Measurements from ENCODE around the gene YES1. TPM values are rescaled to one million over a fixed set of nuclear protein-coding genes. Genes with fewer than 3 reads are reported as not detected.

YES1 gene
- total and polyA plus RNA-seq, 2 of the 8 experiments (the other 6 are each of a cell fraction or from before 2014, with no cell fraction given): 14.8 to 94.3 TPM

- H3K14ac ChIP-seq (ENCODE audit: insufficient read length): no peak overlapping the region
- H3K79me2 ChIP-seq (ENCODE audit: control insufficient read depth in 1 of 2, insufficient read depth in 2 of 2, low read length in 2 of 2): no peaks in the 10 kb centered on the region
- peaks cover 12 to 78% (median 51%) of the 10 kb centered on the region in 4 experiments for H3K36me3 ChIP-seq (ENCODE audit: control insufficient read depth in 2 of 4, insufficient read depth in 4 of 4, low read length in 3 of 4)
- no peak overlapping the region for H3K56ac ChIP-seq (replicated peaks; ENCODE audit: insufficient read length, low read depth, low read length)
- no peak overlapping the region for H2AFZ ChIP-seq (ENCODE audit: low read length)
- FAIRE-seq (no peak), DNase-seq (ENCODE audit: low read depth in 1 of 2, low spot score in 2 of 2) (no peak)
- no peak overlapping the region for H4K8ac ChIP-seq (ENCODE audit: extremely low read depth, insufficient read depth, low read length)
- no peak overlapping the region for H2BK5ac ChIP-seq (ENCODE audit: low read depth, low read length)
- H2BK20ac ChIP-seq (ENCODE audit: low read length): no peak overlapping the region
- no peaks in the 10 kb centered on the region for H3K9me3 ChIP-seq (ENCODE audit: insufficient read depth in 2 of 2, low read depth in 1 of 2, low read length in 1 of 2)
- H4K5ac ChIP-seq (ENCODE audit: insufficient read length, low read depth, low read length): no peak overlapping the region
- no peak overlapping the region for H3K18ac ChIP-seq (ENCODE audit: extremely low read depth, low read length)
- no peak overlapping the region for H4K91ac ChIP-seq (replicated peaks; ENCODE audit: insufficient read length, low read length)
- H3K27ac ChIP-seq (ENCODE audit: low read depth, low read length): no peak overlapping the region
- H3K4ac ChIP-seq (replicated peaks; ENCODE audit: insufficient read length, low read depth, low read length): no peak overlapping the region
- H2BK120ac ChIP-seq (replicated peaks; ENCODE audit: low read depth, low read length): no peak overlapping the region
- H2AK5ac ChIP-seq (ENCODE audit: low read depth, low read length): no peak overlapping the region
- H3K4me1 ChIP-seq (replicated peaks in 1 of 4; ENCODE audit: control insufficient read depth in 3 of 4, insufficient read depth in 4 of 4, low read length in 3 of 4): no peaks in the 10 kb centered on the region
- 94% methylated on average over 5 of the region's 5 CpGs; no CpG with 5 or more reads in 1 of the 2 experiments for WGBS, 2 experiments (ENCODE audit: extremely low coverage in 1 of 2, insufficient coverage in 1 of 2, insufficient read length in 1 of 2, insufficient replicate concordance in 2 of 2, low coverage in 1 of 2, low lambda C conversion rate in 2 of 2, missing lambda C conversion rate in 1 of 2)
- H3K4me2 ChIP-seq (ENCODE audit: insufficient read depth in 1 of 2, low read depth in 2 of 2, low read length in 2 of 2): no peak overlapping the region
- ChIA-PET POLR2A (ENCODE audit: partially characterized antibody) (interaction anchor here (1.3 to 2.4 kb wide), 3 partner anchors 13 to 32 kb away, joined by 4 to 6 read pairs (median 5); partner anchors contain the start of gene TYMS), CTCF (ENCODE audit: partially characterized antibody) (interaction anchor here (0.6 to 2.0 kb wide), 5 partner anchors 15 to 158 kb away, joined by 3 to 10 read pairs (median 3); no protein-coding TSS in a partner anchor)
- no peak overlapping the region for H3K9ac ChIP-seq (replicated peaks in 1 of 4; ENCODE audit: extremely low read depth in 1 of 4, low read depth in 3 of 4, low read length in 3 of 4)
- TF ChIP-seq CHD2 (IDR thresholded peaks at IDR 0.05; ENCODE audit: low read length): no peak
- TF ChIP-seq, protein P1, sequence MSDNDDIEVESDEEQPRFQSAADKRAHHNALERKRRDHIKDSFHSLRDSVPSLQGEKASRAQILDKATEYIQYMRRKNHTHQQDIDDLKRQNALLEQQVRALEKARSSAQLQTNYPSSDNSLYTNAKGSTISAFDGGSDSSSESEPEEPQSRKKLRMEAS (IDR thresholded peaks at IDR 0.05): no peak
- TF ChIP-seq E2F6 (IDR thresholded peaks at IDR 0.05): no peak
- TF ChIP-seq GTF2F1 (IDR thresholded peaks at IDR 0.05; ENCODE audit: borderline replicate concordance, low read depth, low read length): no peak
- TF ChIP-seq TAF7 (optimal IDR thresholded peaks at IDR 0.05; ENCODE audit: borderline replicate concordance, low read depth, low read length): no peak
- no peak for TF ChIP-seq SP4 (IDR thresholded peaks at IDR 0.05; ENCODE audit: low read length)
- TF ChIP-seq BACH1 (IDR thresholded peaks at IDR 0.05; ENCODE audit: low read length): no peak
- TF ChIP-seq ATF2 (IDR thresholded peaks at IDR 0.05; ENCODE audit: low read length): no peak
- no peak for TF ChIP-seq BCL11A (IDR thresholded peaks at IDR 0.05; ENCODE audit: low read depth in 2 of 2, low read length in 2 of 2)
- TF ChIP-seq NRF1 (IDR thresholded peaks at IDR 0.05; ENCODE audit: low read depth, low read length): no peak
- TF ChIP-seq KDM5A (IDR thresholded peaks at IDR 0.05; ENCODE audit: low read length): no peak
- no peaks in the 10 kb centered on the region for H3K27me3 ChIP-seq (replicated peaks in 1 of 4; ENCODE audit: control insufficient read depth in 3 of 4, extremely low read depth in 1 of 4, insufficient read depth in 3 of 4, low read length in 3 of 4)
- no peak overlapping the region for H2BK15ac ChIP-seq (ENCODE audit: low read length)
- no peak overlapping the region for H2BK12ac ChIP-seq (ENCODE audit: low read depth, low read length)
- no peaks in the 10 kb centered on the region for H3K23me2 ChIP-seq (ENCODE audit: low read depth, low read length)
- no peaks in the 10 kb centered on the region for H3K79me1 ChIP-seq (ENCODE audit: low read depth, low read length)
- no peak overlapping the region for H3K23ac ChIP-seq (ENCODE audit: insufficient read length)
- peaks cover 4 to 5% of the 10 kb centered on the region in 2 experiments for H4K20me1 ChIP-seq (replicated peaks in 1 of 2; ENCODE audit: control insufficient read depth in 1 of 2, insufficient read depth in 2 of 2, low read length in 2 of 2)
- H3K4me3 ChIP-seq (ENCODE audit: extremely low read depth in 1 of 4, insufficient read depth in 2 of 4, low read depth in 3 of 4, low read length in 4 of 4): no peak overlapping the region
Measured at GRCh38 chr18:673769-674168, 138.3 kb downstream of the YES1 start.
